Large intestine (tissue), 12 donors: Measurements from ENCODE around the gene ORM1. TPM values are rescaled to one million over a fixed set of nuclear protein-coding genes. Genes with fewer than 3 reads are reported as not detected.
"Not testable (repeated sequence)": the region's sequence is repeated elsewhere in the genome, so short reads cannot be mapped to it uniquely, and the experiment has no call there.

Experiments
- DNase-seq, 2 donors: peaks; one replicate each; pipeline versions ENCODE4 v3.0.0 to v3.0.0-alpha.2; 2013
- H3K27ac ChIP-seq: one replicate; pipeline ENCODE4 v1.5.1; 2013; ENCODE audit warnings: low read length
- H3K27me3 ChIP-seq: 2 replicates; pipeline ENCODE4 v1.6.1; 2013; ENCODE audit warnings: low read length; ENCODE audit not compliant: control insufficient read depth, insufficient read depth
- H3K36me3 ChIP-seq: 2 replicates; pipeline ENCODE4 v1.6.1; 2013; ENCODE audit warnings: low read length; ENCODE audit not compliant: control insufficient read depth, insufficient read depth
- H3K4me1 ChIP-seq: one replicate; pipeline ENCODE4 v1.6.1; 2013; ENCODE audit warnings: low read length; ENCODE audit not compliant: control insufficient read depth, insufficient read depth
- H3K4me3 ChIP-seq: one replicate; pipeline ENCODE4 v1.5.1; 2013; ENCODE audit warnings: low read length
- H3K9me3 ChIP-seq: one replicate; pipeline ENCODE4 v1.6.1; 2013; ENCODE audit warnings: mild to moderate bottlenecking, low read depth, low read length, moderate library complexity; ENCODE audit not compliant: control insufficient read depth
- WGBS: methylation state at CpG from one replicate; pipeline ENCODE4 v1.1.5; 2013; ENCODE audit warnings: low lambda C conversion rate; ENCODE audit not compliant: insufficient coverage; 5-methylcytosine and 5-hydroxymethylcytosine counted together
- long read RNA-seq, 11 donors: transcript quantifications; one replicate each; lab custom pipeline, GENCODE V29; 2026
- polyA plus RNA-seq: library from polyadenylated mRNA; unstranded; fragments of 120-200 nt; gene quantifications from one replicate; pipeline ENCODE4 v1.2.1, GENCODE V29; 2013

The ORM1 gene
- 0.09 TPM for polyA plus RNA-seq
- long read RNA-seq, donor 1: 0 reads
- long read RNA-seq, donor 2, partial matches to known transcripts: 0 of 1 reads
- long read RNA-seq, donor 2, other reads (novel, unspliced or antisense): 0 of 1 reads
- long read RNA-seq, donor 3: 0 reads
- long read RNA-seq, donor 4: 0 reads
- long read RNA-seq, donor 5: 0 reads
- long read RNA-seq, donor 6: 0 reads
- long read RNA-seq, donor 7, partial matches to known transcripts: 0 of 1 reads
- long read RNA-seq, donor 7, other reads (novel, unspliced or antisense): 0 of 1 reads
- long read RNA-seq, donor 8: 0 reads
- long read RNA-seq, donor 9: 0 reads
- long read RNA-seq, donor 10: 0 reads
- long read RNA-seq, donor 11: 0 reads

- not testable (repeated sequence) for DNase-seq, H3K4me3 ChIP-seq, H3K27me3 ChIP-seq, H3K27ac ChIP-seq, H3K36me3 ChIP-seq, H3K4me1 ChIP-seq, H3K9me3 ChIP-seq
- WGBS: no CpG with 5 or more reads among the region's 15 CpGs
Measured at GRCh38 chr9:114322831-114323531, at the start of gene ORM1. Gene ORM1 (plus strand): TSS chr9:114323098. CDS start chr9:114323134, 36 bp downstream.

GRCh38 chr9:114273461-114273881, 49.4 kb upstream of the ORM1 start:
- Histone ChIP-seq H3K9me3 (no peaks in the 10 kb centered on the region), H3K27ac (no peak overlapping the region), H3K36me3 (peaks cover 67% of the 10 kb centered on the region), H3K4me3 (no peak overlapping the region), H3K4me1 (peaks cover 9% of the 10 kb centered on the region), H3K27me3 (no peaks in the 10 kb centered on the region)
- DNase-seq: peak in 1 of 2 donors; percentile 22
- WGBS: 40% methylated on average over 1 of the region's 7 CpGs

DNA sequence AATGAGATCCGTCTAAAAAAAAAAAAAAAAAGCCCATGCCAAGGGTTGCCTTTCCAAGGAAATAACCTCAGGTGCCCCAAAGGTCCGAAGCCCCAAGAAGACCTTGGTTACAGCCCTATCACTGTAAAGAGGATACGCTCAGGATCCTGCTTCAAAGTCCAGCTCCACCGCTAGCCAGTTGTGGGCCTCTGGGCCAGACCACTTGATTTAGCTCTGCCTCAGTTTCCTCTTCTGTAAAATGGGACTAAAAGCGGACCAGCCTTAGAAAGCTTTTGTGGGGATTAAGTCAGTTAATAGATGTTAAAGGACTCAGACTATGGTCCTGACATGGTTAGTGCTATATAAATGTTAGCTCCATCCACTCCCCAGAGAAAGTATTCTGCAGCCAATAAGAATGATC, 48.7 kb upstream of the ORM1 start:
- Histone ChIP-seq H3K27me3 (no peaks in the 10 kb centered on the region), H3K4me1 (peaks cover 2% of the 10 kb centered on the region), H3K27ac (no peak overlapping the region), H3K36me3 (peaks cover 69% of the 10 kb centered on the region), H3K4me3 (no peak overlapping the region), H3K9me3 (no peaks in the 10 kb centered on the region)
- no CpG with 5 or more reads among the region's 5 CpGs for WGBS
- DNase-seq: no peak

- no CpG with 5 or more reads among the region's 15 CpGs for WGBS
- no peaks in the 10 kb centered on the region for H3K27me3 ChIP-seq
- H3K27ac ChIP-seq: no peak overlapping the region
- no peak for DNase-seq
- peaks cover 64% of the 10 kb centered on the region for H3K36me3 ChIP-seq
- no peaks in the 10 kb centered on the region for H3K4me1 ChIP-seq
- H3K9me3 ChIP-seq: no peaks in the 10 kb centered on the region
- no peak overlapping the region for H3K4me3 ChIP-seq
Measured at GRCh38 chr9:114275246-114276004, 47.5 kb upstream of the ORM1 start.

- DNase-seq: no peak
- Histone ChIP-seq H3K4me1 (no peaks in the 10 kb centered on the region), H3K27me3 (no peaks in the 10 kb centered on the region), H3K9me3 (no peaks in the 10 kb centered on the region), H3K4me3 (no peak overlapping the region), H3K27ac (no peak overlapping the region), H3K36me3 (peaks cover 60% of the 10 kb centered on the region)
- no CpG with 5 or more reads among the region's 18 CpGs for WGBS
Measured at GRCh38 chr9:114276908-114277821, 45.7 kb upstream of the ORM1 start.

GRCh38 chr9:114278356-114278755, 44.5 kb upstream of the ORM1 start:
- H3K4me1 ChIP-seq: no peaks in the 10 kb centered on the region
- no peak overlapping the region for H3K4me3 ChIP-seq
- DNase-seq: no peak
- peaks cover 62% of the 10 kb centered on the region for H3K36me3 ChIP-seq
- H3K27ac ChIP-seq: no peak overlapping the region
- no CpG with 5 or more reads among the region's 3 CpGs for WGBS
- H3K9me3 ChIP-seq: no peaks in the 10 kb centered on the region
- H3K27me3 ChIP-seq: no peaks in the 10 kb centered on the region

- DNase-seq: no peak
- Histone ChIP-seq H3K27ac (no peak overlapping the region), H3K4me1 (no peaks in the 10 kb centered on the region), H3K27me3 (no peaks in the 10 kb centered on the region), H3K9me3 (no peaks in the 10 kb centered on the region), H3K4me3 (no peak overlapping the region), H3K36me3 (peaks cover 66% of the 10 kb centered on the region)
- WGBS: no CpG with 5 or more reads among the region's 14 CpGs
Measured at GRCh38 chr9:114278881-114279570, 43.9 kb upstream of the ORM1 start.

DNA sequence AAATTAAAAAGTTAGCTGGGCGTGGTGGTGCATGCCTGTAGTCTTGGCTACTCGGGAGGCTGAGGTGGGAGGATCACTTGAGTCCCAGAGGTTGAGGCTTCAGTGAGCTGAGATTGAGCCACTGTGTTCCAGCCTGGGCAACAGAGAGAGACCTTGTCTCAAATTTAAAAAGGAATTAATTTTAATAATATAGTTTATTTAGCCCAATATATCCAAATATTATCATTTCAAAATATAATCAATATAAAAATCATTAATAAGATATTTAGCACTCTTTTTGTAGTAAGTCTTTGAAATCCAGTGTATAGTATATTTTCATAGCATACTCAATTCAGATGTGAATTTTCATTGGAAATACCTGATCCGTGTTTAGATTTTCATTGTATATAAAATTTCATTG, 43.2 kb upstream of the ORM1 start:
- Histone ChIP-seq H3K27ac (no peak overlapping the region), H3K9me3 (no peaks in the 10 kb centered on the region), H3K36me3 (peaks cover 68% of the 10 kb centered on the region), H3K4me1 (no peaks in the 10 kb centered on the region), H3K4me3 (no peak overlapping the region), H3K27me3 (no peaks in the 10 kb centered on the region)
- no CpG with 5 or more reads among the region's 3 CpGs for WGBS
- DNase-seq: no peak

DNA sequence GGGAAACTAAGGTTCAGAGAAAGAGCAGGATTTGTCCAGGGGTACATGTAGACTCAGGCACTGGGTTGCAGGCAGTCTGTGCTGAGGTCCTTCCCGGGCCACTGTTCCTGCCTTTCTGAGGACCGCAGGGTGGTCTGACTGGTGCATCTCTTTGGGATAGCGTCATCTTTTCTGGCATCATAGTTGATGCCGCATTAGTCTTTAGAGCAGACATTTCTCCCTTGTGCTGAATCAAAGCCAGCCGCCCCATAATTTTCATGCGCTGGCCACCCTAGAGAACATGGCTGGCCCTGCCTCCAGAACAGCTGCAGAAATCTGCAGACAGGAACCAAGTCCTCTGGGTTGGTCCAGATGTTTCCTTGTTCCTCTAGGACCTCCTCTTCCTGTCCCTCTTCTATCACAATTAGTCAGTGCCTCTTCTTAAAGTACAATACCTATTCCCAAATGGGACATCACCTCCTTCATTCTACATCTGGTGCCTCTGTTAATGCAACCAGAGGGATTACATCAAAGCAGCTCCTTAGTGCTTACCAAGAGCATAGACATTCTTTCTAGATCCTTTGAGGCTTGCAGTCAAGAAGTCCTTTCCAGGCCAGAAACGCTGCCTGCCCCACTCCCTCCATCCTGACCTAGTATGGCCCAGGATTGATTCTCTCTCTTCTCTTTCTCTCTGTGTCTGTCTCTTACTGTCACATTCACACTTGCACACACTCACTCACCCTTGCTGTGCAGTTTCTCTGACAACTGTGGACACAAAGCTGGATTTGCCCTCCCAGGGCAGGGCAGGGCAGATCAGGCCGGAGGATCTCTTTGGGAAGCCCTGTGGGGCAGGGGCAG, 42.0 kb upstream of the ORM1 start:
- DNase-seq: no peak
- H3K27ac ChIP-seq: no peak overlapping the region
- H3K27me3 ChIP-seq: no peaks in the 10 kb centered on the region
- H3K36me3 ChIP-seq: peaks cover 71% of the 10 kb centered on the region
- no peaks in the 10 kb centered on the region for H3K4me1 ChIP-seq
- WGBS: no CpG with 5 or more reads among the region's 8 CpGs
- no peak overlapping the region for H3K4me3 ChIP-seq
- H3K9me3 ChIP-seq: no peaks in the 10 kb centered on the region
